HUES64 (cell line): ENCODE data around the gene TSPAN11.

Source experiments
- H3K27ac ChIP-seq: 2 replicates; pipeline ENCODE4 v1.7.0; 2013; ENCODE audit warnings: low read depth, low read length, inconsistent platforms
- H3K27me3 ChIP-seq: 2 replicates; pipeline ENCODE4 v1.6.1; 2013; ENCODE audit warnings: mild to moderate bottlenecking, low read length; ENCODE audit not compliant: insufficient read depth
- H3K36me3 ChIP-seq: 2 replicates; pipeline ENCODE4 v1.6.1; 2013; ENCODE audit warnings: mild to moderate bottlenecking, low read length; ENCODE audit not compliant: insufficient read depth
- H3K4me1 ChIP-seq: 2 replicates; pipeline ENCODE4 v1.6.1; 2013; ENCODE audit warnings: mild to moderate bottlenecking, low read length, moderate library complexity; ENCODE audit not compliant: insufficient read depth
- H3K4me3 ChIP-seq: 2 replicates; pipeline ENCODE4 v1.5.1; 2013; ENCODE audit warnings: mild to moderate bottlenecking, low read length, moderate library complexity
- H3K9ac ChIP-seq: 2 replicates; pipeline ENCODE4 v1.6.1; 2013; ENCODE audit warnings: mild to moderate bottlenecking, low read depth, low read length
- H3K9me3 ChIP-seq: 2 replicates; pipeline ENCODE4 v1.6.1; 2013; ENCODE audit warnings: low read depth, low read length; ENCODE audit not compliant: insufficient read depth
- WGBS: fragments of 150-250, 120-280 bp; methylation state at CpG from one replicate; pipeline ENCODE4 v1.1.7; 2013; ENCODE audit warnings: missing lambda C conversion rate; 5-methylcytosine and 5-hydroxymethylcytosine counted together

TSPAN11 gene

DNA sequence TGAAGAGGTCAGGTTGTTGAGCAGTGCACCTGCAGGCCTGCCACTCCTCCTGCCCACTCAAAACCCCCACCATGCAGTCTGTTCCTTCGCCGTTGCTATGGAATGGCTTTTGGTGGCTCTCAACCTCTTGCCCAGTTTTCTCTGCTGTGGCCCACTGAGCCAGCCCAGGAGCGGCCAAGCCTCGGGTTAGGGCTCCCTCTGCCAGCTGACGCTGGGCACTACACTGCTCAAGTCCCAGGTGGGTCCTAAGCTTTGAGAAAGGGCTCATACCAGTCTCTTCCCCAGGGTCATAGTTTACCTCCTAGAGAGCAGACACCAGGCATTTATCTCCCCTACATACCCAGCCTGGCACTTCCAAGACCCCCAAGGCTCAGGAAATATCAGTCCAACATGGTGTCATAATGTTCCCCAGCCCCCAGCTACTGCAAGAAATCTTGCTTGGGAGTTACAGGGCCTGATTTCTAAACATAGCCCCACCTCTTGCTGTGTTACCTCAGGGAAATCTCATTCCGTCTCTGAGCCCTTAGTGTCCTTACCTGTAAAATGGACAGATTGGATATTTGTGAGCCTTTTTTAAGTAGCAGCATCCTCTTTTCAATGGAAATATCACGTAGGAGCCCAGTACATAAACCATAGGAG is 59.4 kb downstream of the TSPAN11 start:
- no peak overlapping the region for H3K9ac ChIP-seq
- no peak overlapping the region for H3K27ac ChIP-seq
- no peaks in the 10 kb centered on the region for H3K36me3 ChIP-seq
- no peaks in the 10 kb centered on the region for H3K27me3 ChIP-seq
- no peaks in the 10 kb centered on the region for H3K9me3 ChIP-seq
- 34% methylated on average over 7 of the region's 7 CpGs for WGBS
- H3K4me3 ChIP-seq: no peak overlapping the region
- H3K4me1 ChIP-seq: no peaks in the 10 kb centered on the region

DNA sequence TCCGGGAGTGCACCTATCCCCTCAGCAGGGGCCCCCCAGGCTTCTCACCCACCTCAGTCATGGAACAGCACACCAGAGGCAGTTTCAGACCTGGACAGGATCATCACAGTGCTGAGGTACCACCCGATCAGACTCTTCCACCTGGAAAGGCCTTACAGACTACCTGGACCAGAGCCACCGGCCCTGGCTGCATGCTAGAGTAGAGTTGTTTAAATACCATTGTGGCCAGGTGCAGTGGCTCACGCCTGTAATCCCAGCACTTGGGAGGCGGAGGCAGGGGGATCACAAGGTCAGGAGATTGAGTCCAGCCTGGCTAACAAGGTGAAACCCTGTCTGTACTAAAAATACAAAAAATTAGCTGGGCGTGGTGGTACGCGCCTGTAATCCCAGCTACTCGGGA is 61.5 kb downstream of the TSPAN11 start:
- H3K27me3 ChIP-seq: no peaks in the 10 kb centered on the region
- H3K4me3 ChIP-seq: no peak overlapping the region
- no peak overlapping the region for H3K27ac ChIP-seq
- no peak overlapping the region for H3K9ac ChIP-seq
- no peaks in the 10 kb centered on the region for H3K9me3 ChIP-seq
- H3K36me3 ChIP-seq: no peaks in the 10 kb centered on the region
- no peaks in the 10 kb centered on the region for H3K4me1 ChIP-seq
- WGBS: 96% methylated on average over 9 of the region's 9 CpGs

DNA sequence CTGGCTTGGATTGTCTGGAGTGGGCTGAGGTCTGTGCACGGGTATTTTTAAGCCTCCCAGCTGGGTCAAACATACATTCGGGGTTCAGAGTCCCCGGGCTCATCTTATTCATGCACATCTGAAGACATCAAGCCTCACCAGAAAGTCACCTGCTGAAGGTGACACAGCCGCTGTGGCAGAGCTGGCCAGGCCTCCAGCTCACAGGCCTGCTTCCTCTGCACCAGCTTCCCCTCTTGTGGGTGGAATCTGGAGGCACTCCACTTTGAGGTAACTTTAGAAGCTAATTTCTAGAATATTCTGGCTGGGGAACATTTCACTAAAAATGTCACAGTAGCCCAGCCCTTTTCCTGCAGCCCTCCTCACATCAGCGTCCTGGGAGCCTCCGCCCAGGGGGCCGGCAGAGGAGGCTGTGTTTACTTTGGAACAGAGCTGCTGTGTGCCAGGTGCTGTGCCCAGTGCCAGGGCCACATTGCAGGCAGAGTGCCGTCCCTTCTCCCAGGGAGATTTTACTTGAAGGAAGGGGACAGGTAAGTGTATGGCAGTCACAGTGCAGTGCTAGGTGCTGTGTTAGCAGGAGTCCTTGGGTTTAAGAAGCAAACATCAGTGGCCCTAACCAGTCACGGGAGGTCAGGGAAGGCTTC is 62.2 kb downstream of the TSPAN11 start:
- Histone ChIP-seq H3K27ac (no peak overlapping the region), H3K36me3 (no peaks in the 10 kb centered on the region), H3K9ac (no peak overlapping the region), H3K27me3 (no peaks in the 10 kb centered on the region), H3K9me3 (no peaks in the 10 kb centered on the region), H3K4me3 (no peak overlapping the region), H3K4me1 (no peaks in the 10 kb centered on the region)
- 90% methylated on average over 9 of the region's 9 CpGs for WGBS

DNA sequence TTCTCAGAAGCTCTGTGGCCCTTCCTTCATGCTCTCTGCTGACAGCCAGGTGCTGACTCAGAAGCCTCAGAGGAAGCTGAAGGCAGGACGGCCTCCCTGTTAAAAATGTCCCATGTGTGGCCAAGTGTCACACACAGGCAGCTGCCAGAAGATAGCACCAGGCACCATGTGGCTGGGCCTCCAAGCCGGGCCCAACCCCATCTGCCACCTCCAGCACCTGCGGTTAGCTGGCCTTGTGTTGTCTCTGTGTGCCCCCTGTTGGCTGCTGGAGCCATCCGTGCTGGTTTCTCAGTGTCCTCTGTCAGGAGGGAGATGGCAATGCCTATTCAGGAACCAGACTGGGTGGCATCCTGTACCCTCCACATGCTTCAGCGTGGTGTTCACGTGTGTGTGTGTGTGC is 63.2 kb downstream of the TSPAN11 start:
- Histone ChIP-seq H3K27ac (no peak overlapping the region), H3K4me3 (no peak overlapping the region), H3K27me3 (no peaks in the 10 kb centered on the region), H3K9ac (no peak overlapping the region), H3K4me1 (no peaks in the 10 kb centered on the region), H3K36me3 (no peaks in the 10 kb centered on the region), H3K9me3 (no peaks in the 10 kb centered on the region)
- 44% methylated on average over 6 of the region's 6 CpGs for WGBS

DNA sequence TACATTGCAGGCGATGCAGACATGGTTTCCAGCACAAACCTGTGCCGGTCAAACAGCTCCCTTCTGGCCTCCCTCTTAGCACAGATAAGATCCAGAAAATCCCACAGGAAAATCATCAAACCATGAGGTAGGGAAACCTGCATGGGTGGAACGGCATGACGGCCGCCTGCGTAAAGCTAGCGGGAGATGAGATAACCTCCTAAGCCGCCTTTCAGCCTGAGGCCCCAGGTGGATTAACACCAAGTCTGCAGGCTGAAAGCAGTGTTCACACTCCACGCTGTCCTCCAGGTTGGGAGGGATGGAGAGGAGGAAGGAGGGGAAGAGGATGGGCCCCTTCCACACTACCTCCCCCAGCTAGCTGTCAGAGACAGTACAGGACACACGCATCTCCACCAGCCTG is 63.8 kb downstream of the TSPAN11 start:
- Histone ChIP-seq H3K9ac (no peak overlapping the region), H3K27me3 (no peaks in the 10 kb centered on the region), H3K36me3 (no peaks in the 10 kb centered on the region), H3K4me3 (no peak overlapping the region), H3K4me1 (no peaks in the 10 kb centered on the region), H3K27ac (no peak overlapping the region), H3K9me3 (no peaks in the 10 kb centered on the region)
- WGBS: 87% methylated on average over 10 of the region's 10 CpGs

DNA sequence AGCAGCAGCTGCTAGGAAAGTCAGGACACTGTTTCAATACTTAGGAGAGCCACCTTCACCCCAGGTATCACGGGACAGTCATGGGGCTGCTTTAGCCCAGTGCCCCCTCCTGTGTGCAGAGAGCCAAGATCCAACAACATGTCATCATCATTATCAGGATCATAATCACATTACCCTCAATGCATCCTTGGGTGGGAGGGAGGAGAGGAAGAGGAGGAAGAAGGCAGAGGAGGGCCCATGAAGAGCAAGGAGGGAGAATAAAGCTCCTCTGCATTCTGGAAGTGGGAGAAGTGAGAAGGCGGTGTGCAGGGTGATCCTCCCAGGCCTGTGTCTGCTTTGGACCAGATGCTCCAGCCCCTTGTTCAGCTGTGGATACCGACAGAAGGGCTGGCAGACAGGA is 64.2 kb downstream of the TSPAN11 start:
- Histone ChIP-seq H3K4me3 (no peak overlapping the region), H3K9me3 (no peaks in the 10 kb centered on the region), H3K36me3 (no peaks in the 10 kb centered on the region), H3K27me3 (no peaks in the 10 kb centered on the region), H3K27ac (no peak overlapping the region), H3K9ac (no peak overlapping the region), H3K4me1 (no peaks in the 10 kb centered on the region)
- WGBS: 90% methylated on average over 3 of the region's 3 CpGs

DNA sequence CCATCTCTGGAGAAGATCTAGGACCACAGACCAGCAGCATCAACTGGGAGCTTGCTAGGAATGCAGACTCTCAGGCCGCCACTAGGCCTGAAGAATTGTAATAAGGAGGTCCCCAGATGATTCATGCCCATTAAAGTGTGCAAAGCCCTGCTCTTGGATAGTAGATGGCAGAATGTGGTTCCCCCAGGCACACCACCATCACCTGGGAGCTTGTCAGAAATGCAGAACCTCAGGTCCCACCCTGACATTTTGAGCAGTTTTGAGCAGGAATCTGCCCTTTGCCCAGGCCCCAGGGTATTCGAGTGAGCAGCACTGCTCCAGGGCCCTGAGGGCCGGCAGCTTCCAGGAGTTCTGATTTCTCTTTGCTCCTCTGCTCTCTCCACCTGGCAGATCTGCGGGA is 64.9 kb downstream of the TSPAN11 start:
- Histone ChIP-seq H3K27ac (no peak overlapping the region), H3K4me3 (no peak overlapping the region), H3K27me3 (no peaks in the 10 kb centered on the region), H3K9ac (no peak overlapping the region), H3K36me3 (no peaks in the 10 kb centered on the region), H3K9me3 (no peaks in the 10 kb centered on the region), H3K4me1 (no peaks in the 10 kb centered on the region)
- WGBS: 92% methylated on average over 4 of the region's 4 CpGs

DNA sequence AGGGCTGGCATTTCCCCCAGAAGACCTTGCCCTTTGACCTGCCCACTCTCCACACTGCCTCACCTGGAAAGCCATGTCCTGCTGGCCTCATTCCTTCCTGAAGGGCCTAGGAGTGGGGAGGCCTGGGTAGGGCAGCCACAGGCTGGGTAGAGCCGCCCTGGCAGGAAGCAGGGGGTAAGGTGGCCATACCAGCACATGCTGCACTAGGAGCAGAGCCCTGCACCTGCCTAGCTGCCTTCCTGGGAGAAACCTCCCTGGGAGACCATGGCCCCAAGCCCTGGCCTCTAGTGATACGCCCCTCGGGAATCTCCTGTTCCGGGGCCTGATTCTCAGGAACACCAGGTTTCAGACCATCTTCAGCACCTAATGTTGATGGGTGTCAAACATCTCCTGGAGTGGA is 65.8 kb downstream of the TSPAN11 start:
- Histone ChIP-seq H3K27ac (no peak overlapping the region), H3K4me1 (no peaks in the 10 kb centered on the region), H3K27me3 (no peaks in the 10 kb centered on the region), H3K9ac (no peak overlapping the region), H3K9me3 (no peaks in the 10 kb centered on the region), H3K4me3 (no peak overlapping the region), H3K36me3 (no peaks in the 10 kb centered on the region)
- 96% methylated on average over 4 of the region's 4 CpGs for WGBS

DNA sequence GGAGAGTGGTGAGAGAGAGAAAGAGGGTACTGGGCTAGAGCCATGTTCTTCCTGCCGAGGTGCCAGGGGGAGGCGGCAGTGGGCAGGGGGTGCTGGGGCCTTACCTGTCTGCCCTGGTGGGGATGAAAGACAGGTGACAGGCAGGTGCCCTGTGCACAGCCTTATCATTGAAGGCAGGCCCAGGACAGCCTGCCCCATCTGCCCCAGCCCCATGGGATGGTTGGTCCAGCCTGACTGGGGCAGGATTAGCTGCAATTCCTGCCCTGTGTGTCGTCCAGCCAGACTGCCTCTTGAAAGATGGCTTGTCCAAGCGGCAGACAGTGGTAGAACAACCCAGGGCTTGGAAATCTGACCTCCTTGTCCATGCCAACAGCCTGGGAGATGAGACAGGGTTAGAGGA is 67.2 kb downstream of the TSPAN11 start:
- Histone ChIP-seq H3K27ac (no peak overlapping the region), H3K36me3 (no peaks in the 10 kb centered on the region), H3K9me3 (no peaks in the 10 kb centered on the region), H3K27me3 (no peaks in the 10 kb centered on the region), H3K4me3 (no peak overlapping the region), H3K4me1 (no peaks in the 10 kb centered on the region), H3K9ac (no peak overlapping the region)
- WGBS: 92% methylated on average over 4 of the region's 4 CpGs

DNA sequence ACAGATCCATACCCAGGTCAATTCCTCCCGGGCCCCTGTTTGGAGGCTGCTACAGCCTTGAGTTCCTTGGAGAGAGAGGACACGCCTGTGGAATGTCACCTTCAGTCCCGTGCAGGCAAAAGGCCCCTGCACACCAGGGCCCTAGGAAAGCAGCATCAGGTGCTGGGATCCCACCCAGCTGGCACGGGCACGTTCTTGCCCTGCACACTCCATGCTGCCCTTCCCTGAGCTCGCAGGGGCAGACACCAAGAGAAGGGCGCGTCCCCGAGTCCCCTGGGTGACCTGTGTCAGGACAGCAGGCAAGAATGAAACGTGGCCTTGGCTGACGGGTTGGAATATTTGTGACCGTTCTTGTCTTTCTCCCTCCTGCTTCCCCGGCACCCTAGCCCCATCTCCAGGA is 67.7 kb downstream of the TSPAN11 start:
- Histone ChIP-seq H3K36me3 (no peaks in the 10 kb centered on the region), H3K4me3 (no peak overlapping the region), H3K4me1 (no peaks in the 10 kb centered on the region), H3K9me3 (no peaks in the 10 kb centered on the region), H3K9ac (no peak overlapping the region), H3K27me3 (no peaks in the 10 kb centered on the region), H3K27ac (no peak overlapping the region)
- 83% methylated on average over 12 of the region's 13 CpGs for WGBS

DNA sequence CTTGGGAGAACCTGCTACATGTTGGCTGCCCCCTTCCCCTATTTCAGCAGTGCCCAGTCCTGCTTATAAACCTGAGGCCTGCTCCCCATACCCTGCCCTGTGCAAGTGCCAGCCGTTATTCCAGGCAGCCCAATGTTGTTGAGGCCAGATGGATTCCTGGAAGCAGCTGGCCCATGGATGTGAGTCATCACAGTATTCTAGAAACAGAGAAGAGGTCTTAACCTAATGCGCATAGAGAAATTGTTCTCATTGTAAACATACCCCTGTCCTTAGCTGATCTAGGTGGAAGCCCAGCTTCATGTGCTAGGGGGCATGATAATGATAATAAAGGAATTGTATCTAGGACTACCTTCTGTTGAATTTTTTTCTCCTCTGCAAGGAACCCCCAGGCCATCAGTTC is 69.7 kb downstream of the TSPAN11 start:
- H3K27me3 ChIP-seq: no peaks in the 10 kb centered on the region
- no peak overlapping the region for H3K27ac ChIP-seq
- H3K9me3 ChIP-seq: no peaks in the 10 kb centered on the region
- no peak overlapping the region for H3K4me3 ChIP-seq
- no peaks in the 10 kb centered on the region for H3K4me1 ChIP-seq
- WGBS: 91% methylated on average over 2 of the region's 2 CpGs
- no peaks in the 10 kb centered on the region for H3K36me3 ChIP-seq
- no peak overlapping the region for H3K9ac ChIP-seq

DNA sequence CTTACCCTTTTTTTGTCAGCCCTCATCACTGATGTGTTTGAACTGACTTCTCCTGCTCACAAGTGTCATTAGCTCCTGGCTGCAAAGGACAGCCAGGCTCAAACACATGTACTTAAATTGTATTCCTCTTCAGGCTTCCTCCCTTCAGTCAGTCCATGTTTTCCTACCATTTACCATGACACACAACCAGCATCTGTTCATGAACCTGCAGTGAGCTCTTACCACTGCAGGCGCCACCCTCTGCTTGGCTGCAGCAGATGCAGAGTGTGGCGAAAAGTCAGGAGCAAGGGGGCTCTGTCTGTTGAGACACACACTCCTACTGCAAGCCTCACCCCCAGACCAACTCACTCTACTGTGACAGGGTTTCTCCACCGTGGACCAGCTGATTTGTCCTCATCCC is 70.2 kb downstream of the TSPAN11 start:
- Histone ChIP-seq H3K4me1 (no peaks in the 10 kb centered on the region), H3K27me3 (no peaks in the 10 kb centered on the region), H3K4me3 (no peak overlapping the region), H3K9me3 (no peaks in the 10 kb centered on the region), H3K9ac (no peak overlapping the region), H3K27ac (no peak overlapping the region), H3K36me3 (no peaks in the 10 kb centered on the region)
- 92% methylated on average over 3 of the region's 3 CpGs for WGBS
